ENCODE data around the gene LIN7A.

LIN7A gene

DNA sequence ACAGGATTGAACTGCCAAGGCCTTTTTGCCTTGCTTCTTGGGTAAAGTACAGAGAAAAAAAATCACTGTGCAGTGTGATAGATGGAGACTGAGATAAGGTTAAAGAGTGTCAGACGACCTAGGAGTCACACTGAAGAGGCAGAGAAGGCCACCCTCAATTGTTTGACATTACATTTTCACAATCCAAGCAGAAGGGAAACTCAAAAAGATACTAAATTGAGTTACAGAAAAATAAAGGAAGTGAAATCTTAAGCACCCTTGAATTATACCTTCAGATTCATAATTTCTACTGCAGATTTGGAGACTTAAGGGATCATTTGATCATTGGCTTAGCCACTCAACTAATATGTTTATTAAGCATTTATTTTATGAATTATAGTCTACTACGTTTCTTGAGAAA lies 123.9 kb downstream of the LIN7A start:
- DNase-seq (ENCODE audit: extremely low read depth, low read depth) = no peak
- TF ChIP-seq CTCF (IDR thresholded peaks at IDR 0.05; ENCODE audit: low read depth, low read length, missing control alignments) = no peak
- no peak overlapping the region for H3K4me3 ChIP-seq (replicated peaks; ENCODE audit: low read depth, low read length)

DNA sequence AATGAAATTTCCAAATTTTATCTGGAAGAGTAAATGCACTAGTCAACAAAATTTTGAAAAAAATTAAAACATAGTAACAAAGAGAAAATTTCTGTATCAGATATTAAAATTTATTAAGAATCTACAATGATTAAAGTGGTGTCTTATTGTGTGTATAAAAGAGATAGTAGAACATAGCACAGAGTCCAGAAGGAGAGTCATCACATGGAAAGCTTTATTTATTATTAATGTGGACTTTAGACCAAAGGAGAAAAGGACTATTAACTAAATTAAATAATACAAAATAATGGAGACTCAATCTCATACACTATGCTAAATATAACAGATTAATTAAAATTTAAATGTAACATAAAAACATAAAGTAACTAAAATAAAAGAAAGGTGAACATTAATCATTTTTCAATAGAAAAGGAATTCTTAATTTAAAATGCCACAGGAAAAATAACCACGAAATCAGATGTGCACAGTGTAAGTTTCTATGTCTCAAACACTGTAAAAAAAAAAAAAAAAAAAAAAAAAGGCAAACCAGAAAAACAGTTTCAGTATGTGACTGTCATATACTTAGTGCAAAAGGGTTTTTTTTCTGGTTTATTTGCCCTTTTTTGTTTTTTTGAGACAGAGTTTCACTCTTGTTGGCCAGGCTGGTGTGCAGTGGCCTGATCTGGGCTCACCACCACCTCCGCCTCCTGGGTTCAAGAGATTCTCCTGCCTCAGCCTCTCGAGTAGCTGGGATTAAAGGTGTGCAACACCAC lies 125.6 kb downstream of the LIN7A start:
- TF ChIP-seq CTCF (IDR thresholded peaks at IDR 0.05; ENCODE audit: low read depth, low read length, missing control alignments) = no peak
- no peak for DNase-seq (ENCODE audit: extremely low read depth, low read depth)
- no peak overlapping the region for H3K4me3 ChIP-seq (replicated peaks; ENCODE audit: low read depth, low read length)

- DNase-seq (ENCODE audit: extremely low read depth, low read depth) = no peak
- no peak overlapping the region for H3K4me3 ChIP-seq (replicated peaks; ENCODE audit: low read depth, low read length)
- no peak for TF ChIP-seq CTCF (IDR thresholded peaks at IDR 0.05; ENCODE audit: low read depth, low read length, missing control alignments)
Observed at GRCh38 chr12:80810874-80811273, 126.9 kb downstream of the LIN7A start.

GRCh38 chr12:80807640-80808288 lies 130.0 kb downstream of the LIN7A start:
- no peak for TF ChIP-seq CTCF (IDR thresholded peaks at IDR 0.05; ENCODE audit: low read depth, low read length, missing control alignments)
- no peak for DNase-seq (ENCODE audit: extremely low read depth, low read depth)

DNA sequence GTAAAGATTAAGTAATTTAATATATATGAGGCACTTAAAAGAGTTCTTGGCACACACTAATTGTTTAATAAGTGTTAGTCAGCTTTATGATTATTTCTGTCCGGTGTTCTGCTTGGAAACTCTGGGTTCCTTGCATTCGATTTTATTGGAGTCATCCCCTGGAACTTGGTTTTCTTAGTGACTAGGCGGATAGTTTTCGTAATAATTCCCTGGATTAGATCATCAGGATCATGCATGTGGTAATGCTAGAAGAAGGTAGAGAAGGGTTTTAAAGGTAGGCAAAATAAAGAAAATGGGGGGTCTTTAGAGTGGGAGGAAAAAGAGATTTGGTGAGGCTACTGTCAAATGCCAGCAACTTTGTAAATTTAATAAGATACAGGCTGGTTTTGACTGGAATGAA lies 132.6 kb downstream of the LIN7A start:
- DNase-seq (ENCODE audit: extremely low read depth, low read depth) = no peak
- H3K4me3 ChIP-seq (replicated peaks; ENCODE audit: low read depth, low read length) = no peak overlapping the region
- no peak for TF ChIP-seq CTCF (IDR thresholded peaks at IDR 0.05; ENCODE audit: low read depth, low read length, missing control alignments)

More at GRCh38 chr12:80807640-80808288, 130.0 kb downstream of the LIN7A start:
- H3K4me3 ChIP-seq (replicated peaks; ENCODE audit: low read depth, low read length) = no peak overlapping the region

GRCh38 chr12:80802652-80803400 lies 134.9 kb downstream of the LIN7A start:
- H3K4me3 ChIP-seq (replicated peaks; ENCODE audit: low read depth, low read length) = no peak overlapping the region
- DNase-seq (ENCODE audit: extremely low read depth, low read depth) = no peak
- TF ChIP-seq CTCF (IDR thresholded peaks at IDR 0.05; ENCODE audit: low read depth, low read length, missing control alignments) = no peak

Data from HFF-Myc (cell line).